Bronchial epithelial cell (primary cell): Measurements from ENCODE around the gene TMEM63C. TPM values are rescaled to one million over a fixed set of nuclear protein-coding genes. Genes with fewer than 3 reads are reported as not detected.
A peak's percentile ranks its signal among the peaks of the same experiment; 100 is the strongest.

Experiments used
- DNase-seq: peaks from one replicate; pipeline ENCODE4 v3.0.0-alpha.2; 2010; ENCODE audit warnings: low read depth
- FAIRE-seq: peaks from 2 replicates; lab custom pipeline; 2011; peaks lifted over from hg19 to GRCh38; lab: Jason Lieb, UNC
- H3K27me3 ChIP-seq: 2 replicates; pipeline ENCODE4 v1.5.1; 2011; ENCODE audit warnings: low read length; ENCODE audit not compliant: control insufficient read depth, insufficient read depth
- H3K36me3 ChIP-seq: 2 replicates; pipeline ENCODE4 v1.5.1; 2011; ENCODE audit warnings: low read length; ENCODE audit not compliant: control insufficient read depth, insufficient read depth
- H3K4me3 ChIP-seq: 2 replicates; pipeline ENCODE4 v1.5.1; 2011; ENCODE audit warnings: mild to moderate bottlenecking, low read depth, low read length, control low read depth
- total RNA-seq: library from RNA; depleted of rRNA; stranded (reverse); fragments of >200 nt; gene quantifications from 2 replicates; pipeline ENCODE4 v1.2.1, GENCODE V29; 2014
- TF ChIP-seq, protein P1 (sequence below): IDR thresholded peaks from 2 replicates; pipeline ENCODE4 v1.5.1; 2011; ENCODE audit warnings: mild to moderate bottlenecking, moderate library complexity, low read length, control low read depth, inconsistent platforms; ENCODE audit not compliant: insufficient read depth, severe bottlenecking

The TMEM63C gene
- total RNA-seq, 1 donor from 2014 or later, result 0.79 TPM

DNA sequence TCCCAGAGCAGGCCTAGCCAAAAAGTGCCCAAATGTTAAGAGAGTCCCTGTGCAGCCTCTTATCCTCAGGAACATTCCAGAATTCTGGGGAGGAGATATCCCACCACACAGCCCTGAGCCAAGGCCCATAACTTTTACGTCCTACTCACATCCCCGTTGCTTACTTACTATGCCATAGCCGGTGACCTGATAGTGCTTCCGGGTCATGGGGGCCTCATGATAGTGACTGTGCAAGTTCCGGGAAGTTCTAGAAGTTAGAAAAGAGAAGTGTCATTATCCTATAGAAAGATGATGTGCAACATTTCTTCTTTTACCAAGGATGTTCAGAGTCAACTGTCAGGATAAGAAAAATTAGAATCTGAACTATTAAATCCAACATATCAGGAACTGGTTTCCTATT is 105.0 kb downstream of the TMEM63C start:
- DNase-seq (no peak), FAIRE-seq (no peak)
- Histone ChIP-seq H3K27me3 (no peaks in the 10 kb centered on the region), H3K36me3 (peaks cover 6% of the 10 kb centered on the region), H3K4me3 (no peak overlapping the region)
- TF ChIP-seq, protein P1, sequence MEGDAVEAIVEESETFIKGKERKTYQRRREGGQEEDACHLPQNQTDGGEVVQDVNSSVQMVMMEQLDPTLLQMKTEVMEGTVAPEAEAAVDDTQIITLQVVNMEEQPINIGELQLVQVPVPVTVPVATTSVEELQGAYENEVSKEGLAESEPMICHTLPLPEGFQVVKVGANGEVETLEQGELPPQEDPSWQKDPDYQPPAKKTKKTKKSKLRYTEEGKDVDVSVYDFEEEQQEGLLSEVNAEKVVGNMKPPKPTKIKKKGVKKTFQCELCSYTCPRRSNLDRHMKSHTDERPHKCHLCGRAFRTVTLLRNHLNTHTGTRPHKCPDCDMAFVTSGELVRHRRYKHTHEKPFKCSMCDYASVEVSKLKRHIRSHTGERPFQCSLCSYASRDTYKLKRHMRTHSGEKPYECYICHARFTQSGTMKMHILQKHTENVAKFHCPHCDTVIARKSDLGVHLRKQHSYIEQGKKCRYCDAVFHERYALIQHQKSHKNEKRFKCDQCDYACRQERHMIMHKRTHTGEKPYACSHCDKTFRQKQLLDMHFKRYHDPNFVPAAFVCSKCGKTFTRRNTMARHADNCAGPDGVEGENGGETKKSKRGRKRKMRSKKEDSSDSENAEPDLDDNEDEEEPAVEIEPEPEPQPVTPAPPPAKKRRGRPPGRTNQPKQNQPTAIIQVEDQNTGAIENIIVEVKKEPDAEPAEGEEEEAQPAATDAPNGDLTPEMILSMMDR, result no peak

DNA sequence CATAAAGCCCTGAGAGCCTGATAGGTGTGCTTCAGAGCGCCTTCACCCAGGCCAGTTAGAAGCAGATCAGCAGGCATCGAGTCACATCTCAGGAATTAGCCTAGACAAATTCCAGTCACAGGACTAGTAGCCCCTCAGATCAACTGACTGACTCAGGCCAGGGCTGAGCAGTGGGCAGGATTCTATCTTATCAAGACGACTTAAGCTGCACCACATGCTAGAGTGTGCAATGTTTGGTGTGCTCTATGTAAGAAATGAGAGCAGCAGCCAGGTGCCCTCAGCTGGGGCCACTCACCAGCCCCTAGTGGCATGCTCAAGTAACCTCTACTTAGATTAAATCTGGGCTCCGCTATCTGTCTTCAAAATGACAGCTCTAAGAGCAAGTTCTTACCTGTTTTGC is 109.1 kb downstream of the TMEM63C start:
- TF ChIP-seq, protein P1, result no peak
- DNase-seq (peak; percentile 40), FAIRE-seq (no peak)
- Histone ChIP-seq H3K4me3 (no peak overlapping the region), H3K36me3 (peaks cover 1% of the 10 kb centered on the region), H3K27me3 (no peaks in the 10 kb centered on the region)

DNA sequence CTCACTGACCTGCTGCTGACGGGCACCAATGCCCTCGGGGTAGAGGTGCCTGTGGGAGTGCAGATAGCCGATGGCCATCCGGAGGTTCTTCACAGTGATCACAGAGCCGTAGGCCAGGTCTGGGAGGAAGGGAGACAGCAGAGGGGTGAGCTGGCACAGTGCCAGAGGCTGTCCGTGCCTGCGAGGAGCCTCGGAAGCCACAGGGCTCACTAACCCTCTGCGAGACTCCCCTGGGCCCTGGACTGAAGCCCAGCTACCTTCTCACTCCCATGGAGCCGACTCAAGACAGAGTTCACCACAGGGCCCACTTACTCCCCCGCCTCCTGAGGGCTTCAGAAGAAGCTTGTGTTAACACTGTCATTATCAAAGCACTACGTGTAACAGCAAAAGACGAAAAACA is 114.6 kb downstream of the TMEM63C start:
- no peak for FAIRE-seq

DNA sequence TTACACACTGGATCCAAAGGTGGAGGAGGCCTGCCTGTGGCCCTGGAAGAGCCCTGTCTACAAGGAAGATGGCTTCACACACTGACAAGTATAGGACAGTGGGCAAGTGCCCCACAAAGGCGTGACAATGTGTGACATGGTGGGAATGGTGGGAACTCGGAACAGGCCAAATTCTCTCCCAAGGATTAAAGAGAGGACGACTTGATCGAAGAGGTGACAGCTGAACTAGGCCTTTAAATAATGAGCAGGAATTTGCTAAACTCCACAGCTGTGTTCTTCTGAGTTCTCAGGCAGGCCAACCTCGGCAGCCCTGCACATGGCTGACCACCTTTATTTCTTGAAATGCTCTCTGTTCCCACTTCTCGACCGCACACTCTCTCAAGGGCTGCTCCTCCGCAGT is 115.3 kb downstream of the TMEM63C start:
- H3K36me3 ChIP-seq, result peaks cover 1% of the 10 kb centered on the region
- no peak for DNase-seq
- FAIRE-seq, result peak; percentile 76
- TF ChIP-seq, protein P1, result no peak
- H3K27me3 ChIP-seq, result no peaks in the 10 kb centered on the region
- H3K4me3 ChIP-seq, result no peak overlapping the region

More for the DNA sequence above, 114.6 kb downstream of the TMEM63C start:
- H3K27me3 ChIP-seq, result no peaks in the 10 kb centered on the region
- peaks cover 1% of the 10 kb centered on the region for H3K36me3 ChIP-seq
- no peak for DNase-seq
- H3K4me3 ChIP-seq, result no peak overlapping the region
- TF ChIP-seq, protein P1, result no peak

DNA sequence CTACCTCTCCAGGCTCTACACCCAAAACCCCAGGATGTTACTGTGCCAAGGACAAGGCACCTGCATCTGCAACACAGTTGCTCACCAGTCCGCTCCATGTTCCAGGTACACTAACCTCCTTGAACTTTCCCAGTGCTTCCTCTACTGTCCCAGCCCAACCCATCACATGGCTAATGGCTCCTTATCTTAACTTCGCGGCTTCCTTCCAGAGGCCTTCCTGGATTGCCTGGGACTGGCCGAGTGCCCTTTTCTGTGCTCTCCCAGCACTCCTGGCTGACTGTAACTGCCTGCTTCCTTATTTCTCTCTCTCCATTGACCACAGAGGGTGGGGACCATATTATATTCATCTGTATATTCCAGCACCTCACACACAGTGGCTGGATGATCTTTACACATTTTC is 118.2 kb downstream of the TMEM63C start:
- FAIRE-seq, result no peak
- no peak for DNase-seq
- Histone ChIP-seq H3K4me3 (no peak overlapping the region), H3K27me3 (no peaks in the 10 kb centered on the region), H3K36me3 (no peaks in the 10 kb centered on the region)
- TF ChIP-seq, protein P1, result no peak

DNA sequence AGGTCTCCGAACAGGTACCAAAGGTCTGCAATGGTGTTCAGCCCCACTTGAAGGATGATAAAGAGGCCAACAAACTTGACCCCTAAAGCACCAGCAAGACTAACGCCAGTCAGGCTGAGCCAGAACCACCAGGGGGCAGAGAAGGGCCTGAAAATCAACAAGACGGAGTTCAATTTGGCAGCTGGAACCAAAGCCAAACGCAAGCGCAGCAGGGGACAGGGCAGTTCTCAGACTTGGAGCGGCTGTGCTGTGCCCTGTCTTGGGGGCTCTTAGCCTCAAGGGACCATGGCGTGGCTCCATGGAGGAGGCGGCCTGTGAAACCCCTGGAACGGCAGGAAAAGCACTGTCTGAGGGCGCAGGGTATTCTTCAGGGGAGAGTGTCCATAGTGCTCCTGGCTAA is 119.5 kb downstream of the TMEM63C start:
- Histone ChIP-seq H3K36me3 (no peaks in the 10 kb centered on the region), H3K27me3 (no peaks in the 10 kb centered on the region), H3K4me3 (no peak overlapping the region)
- DNase-seq, result peak; percentile 74
- FAIRE-seq, result peak; percentile 89
- TF ChIP-seq, protein P1, result peak; percentile 95
